Tibial nerve (tissue), 4 donors: ENCODE measurements around the gene RABEP1.

Source experiments
- EP300 ChIP-seq, 2 donors: sonication (generic); formaldehyde crosslinking; IDR thresholded peaks; one replicate each; pipeline ENCODE4 v1.6.1; 2017; ENCODE audit warnings: antibody characterized with exemption in 2 of 2, mild to moderate bottlenecking in 1 of 2
- POLR2A ChIP-seq, 2 donors: fragments of 450-650 bp; IDR thresholded peaks; one replicate each; pipeline ENCODE4 v1.6.1; 2017; ENCODE audit warnings: antibody characterized with exemption in 2 of 2, mild to moderate bottlenecking in 2 of 2, moderate library complexity in 2 of 2
- TF ChIP-seq, protein P1 (sequence below), 5 experiments: fragments of 200-600 bp in 3 of 5; fragments of 450-650 bp in 2 of 5; sonication (generic) in 3 of 5; IDR thresholded peaks; one replicate each; pipeline ENCODE4 v1.5.1; 2016 to 2019; ENCODE audit warnings: antibody characterized with exemption in 5 of 5, mild to moderate bottlenecking in 3 of 5, moderate library complexity in 2 of 5

DNA sequence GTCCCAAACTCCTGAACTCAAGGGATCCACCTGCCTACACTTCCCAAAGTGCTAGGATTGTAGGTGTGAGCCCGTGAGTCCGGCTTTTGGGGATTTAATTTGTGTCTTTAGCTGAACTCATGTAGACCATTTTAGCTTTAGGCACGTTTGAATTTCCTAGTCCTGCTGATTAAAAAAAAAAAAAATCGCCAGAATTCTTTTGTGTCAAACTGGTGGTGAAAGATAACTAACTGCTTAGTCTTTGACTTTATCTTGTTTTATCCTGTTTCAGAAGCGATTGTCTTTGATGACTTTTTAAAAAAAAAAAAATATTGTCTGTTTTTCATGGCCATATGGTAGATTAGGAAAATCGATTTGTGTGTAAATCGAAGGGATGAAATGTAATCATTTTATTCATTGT, 2.6 kb downstream of the RABEP1 start:
- no peak for TF ChIP-seq EP300 (IDR thresholded peaks at IDR 0.05)
- TF ChIP-seq, protein P1, sequence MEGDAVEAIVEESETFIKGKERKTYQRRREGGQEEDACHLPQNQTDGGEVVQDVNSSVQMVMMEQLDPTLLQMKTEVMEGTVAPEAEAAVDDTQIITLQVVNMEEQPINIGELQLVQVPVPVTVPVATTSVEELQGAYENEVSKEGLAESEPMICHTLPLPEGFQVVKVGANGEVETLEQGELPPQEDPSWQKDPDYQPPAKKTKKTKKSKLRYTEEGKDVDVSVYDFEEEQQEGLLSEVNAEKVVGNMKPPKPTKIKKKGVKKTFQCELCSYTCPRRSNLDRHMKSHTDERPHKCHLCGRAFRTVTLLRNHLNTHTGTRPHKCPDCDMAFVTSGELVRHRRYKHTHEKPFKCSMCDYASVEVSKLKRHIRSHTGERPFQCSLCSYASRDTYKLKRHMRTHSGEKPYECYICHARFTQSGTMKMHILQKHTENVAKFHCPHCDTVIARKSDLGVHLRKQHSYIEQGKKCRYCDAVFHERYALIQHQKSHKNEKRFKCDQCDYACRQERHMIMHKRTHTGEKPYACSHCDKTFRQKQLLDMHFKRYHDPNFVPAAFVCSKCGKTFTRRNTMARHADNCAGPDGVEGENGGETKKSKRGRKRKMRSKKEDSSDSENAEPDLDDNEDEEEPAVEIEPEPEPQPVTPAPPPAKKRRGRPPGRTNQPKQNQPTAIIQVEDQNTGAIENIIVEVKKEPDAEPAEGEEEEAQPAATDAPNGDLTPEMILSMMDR (IDR thresholded peaks at IDR 0.05) = no peak
- TF ChIP-seq POLR2A (IDR thresholded peaks at IDR 0.05) = no peak
